ENCODE measurements around the gene VIP. TPM values are rescaled to one million over a fixed set of nuclear protein-coding genes. Genes with fewer than 3 reads are reported as not detected.

The VIP gene
- total and polyA plus RNA-seq, 2 of the 8 experiments (the other 6 are each of a cell fraction or from before 2014, with no cell fraction given), result not detected

GRCh38 chr6:152705327-152705726 is 45.3 kb upstream of the VIP start (continued):
- no peak for TF ChIP-seq ZNF274 (IDR thresholded peaks at IDR 0.05; ENCODE audit: borderline replicate concordance, extremely low read depth, low read length)
- no peak for TF ChIP-seq ATF3 (IDR thresholded peaks at IDR 0.05; ENCODE audit: insufficient read depth, low read depth, low read length)
- no peak for TF ChIP-seq GABPA (IDR thresholded peaks at IDR 0.05; ENCODE audit: borderline replicate concordance, insufficient read depth, low read length)
- no peak for TF ChIP-seq ATF2 (IDR thresholded peaks at IDR 0.05; ENCODE audit: low read length)
- no peak for TF ChIP-seq CBX5 (IDR thresholded peaks at IDR 0.05; ENCODE audit: low read depth, low read length)
- no peak for TF ChIP-seq TAF1 (IDR thresholded peaks at IDR 0.05; ENCODE audit: low read depth, low read length)
- no peak for TF ChIP-seq POLR2AphosphoS5 (IDR thresholded peaks at IDR 0.05; ENCODE audit: low read depth, low read length)
- TF ChIP-seq RBBP5 (IDR thresholded peaks at IDR 0.05; ENCODE audit: borderline replicate concordance, low read depth, low read length), result no peak
- TF ChIP-seq KDM5A (IDR thresholded peaks at IDR 0.05; ENCODE audit: low read length), result no peak
